ENCODE measurements around the gene EHMT1.
"Not testable (repeated sequence)": the region's sequence is repeated elsewhere in the genome, so short reads cannot be mapped to it uniquely, and the experiment has no call there.

DNA sequence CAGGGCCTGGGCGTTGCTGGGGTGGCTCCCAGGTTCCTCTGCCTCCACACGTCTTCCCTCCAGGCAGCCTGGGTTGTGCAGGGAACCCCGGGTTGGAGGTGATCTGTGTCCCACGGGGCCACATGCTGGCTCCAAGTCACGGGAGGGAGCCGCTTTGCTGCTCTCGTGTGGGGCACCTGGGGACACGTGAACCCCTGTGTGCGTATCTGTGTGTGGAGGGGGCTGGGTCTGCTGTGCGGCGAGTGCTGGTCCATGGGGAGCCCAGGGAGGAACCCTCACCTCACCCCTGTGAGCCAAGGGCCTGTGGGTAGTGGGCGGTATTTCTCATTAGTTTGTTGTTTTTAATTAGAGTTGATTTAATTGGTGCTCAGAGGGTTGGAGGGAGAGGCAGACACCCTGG lies 266.3 kb downstream of the EHMT1 start:
- not testable (repeated sequence) for TF ChIP-seq FOXM1 (IDR thresholded peaks at IDR 0.05; ENCODE audit: borderline replicate concordance); SP1 (IDR thresholded peaks at IDR 0.05); BHLHE40 (IDR thresholded peaks at IDR 0.05; ENCODE audit: borderline replicate concordance); FOXK2 (IDR thresholded peaks at IDR 0.05); HDGF (IDR thresholded peaks at IDR 0.05; ENCODE audit: borderline replicate concordance); TARDBP (IDR thresholded peaks at IDR 0.05); L3MBTL2 (conservative IDR thresholded peaks at IDR 0.05); NFRKB (IDR thresholded peaks at IDR 0.05); LEF1 (IDR thresholded peaks at IDR 0.05; ENCODE audit: borderline replicate concordance)
- TF ChIP-seq, protein P1, sequence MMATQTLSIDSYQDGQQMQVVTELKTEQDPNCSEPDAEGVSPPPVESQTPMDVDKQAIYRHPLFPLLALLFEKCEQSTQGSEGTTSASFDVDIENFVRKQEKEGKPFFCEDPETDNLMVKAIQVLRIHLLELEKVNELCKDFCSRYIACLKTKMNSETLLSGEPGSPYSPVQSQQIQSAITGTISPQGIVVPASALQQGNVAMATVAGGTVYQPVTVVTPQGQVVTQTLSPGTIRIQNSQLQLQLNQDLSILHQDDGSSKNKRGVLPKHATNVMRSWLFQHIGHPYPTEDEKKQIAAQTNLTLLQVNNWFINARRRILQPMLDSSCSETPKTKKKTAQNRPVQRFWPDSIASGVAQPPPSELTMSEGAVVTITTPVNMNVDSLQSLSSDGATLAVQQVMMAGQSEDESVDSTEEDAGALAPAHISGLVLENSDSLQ (IDR thresholded peaks at IDR 0.05) = not testable (repeated sequence)

Data from HEK293T (cell line).